T-helper 1 cell (primary cell): ENCODE measurements around the gene SHLD2.
"Not testable (repeated sequence)": the region's sequence is repeated elsewhere in the genome, so short reads cannot be mapped to it uniquely, and the experiment has no call there.

Experiments
- DNase-seq, 5 donors: peaks; one replicate each; pipeline ENCODE4 v3.0.0-alpha.2; 2012 to 2020
- total RNA-seq, 4 donors: gene quantifications; one replicate each; lab custom pipeline; 2026; lab: John Stamatoyannopoulos, UW

Gene SHLD2
- total RNA-seq: 31.3 to 51.0 (median 40.9) reads per million in 4 donors

DNA sequence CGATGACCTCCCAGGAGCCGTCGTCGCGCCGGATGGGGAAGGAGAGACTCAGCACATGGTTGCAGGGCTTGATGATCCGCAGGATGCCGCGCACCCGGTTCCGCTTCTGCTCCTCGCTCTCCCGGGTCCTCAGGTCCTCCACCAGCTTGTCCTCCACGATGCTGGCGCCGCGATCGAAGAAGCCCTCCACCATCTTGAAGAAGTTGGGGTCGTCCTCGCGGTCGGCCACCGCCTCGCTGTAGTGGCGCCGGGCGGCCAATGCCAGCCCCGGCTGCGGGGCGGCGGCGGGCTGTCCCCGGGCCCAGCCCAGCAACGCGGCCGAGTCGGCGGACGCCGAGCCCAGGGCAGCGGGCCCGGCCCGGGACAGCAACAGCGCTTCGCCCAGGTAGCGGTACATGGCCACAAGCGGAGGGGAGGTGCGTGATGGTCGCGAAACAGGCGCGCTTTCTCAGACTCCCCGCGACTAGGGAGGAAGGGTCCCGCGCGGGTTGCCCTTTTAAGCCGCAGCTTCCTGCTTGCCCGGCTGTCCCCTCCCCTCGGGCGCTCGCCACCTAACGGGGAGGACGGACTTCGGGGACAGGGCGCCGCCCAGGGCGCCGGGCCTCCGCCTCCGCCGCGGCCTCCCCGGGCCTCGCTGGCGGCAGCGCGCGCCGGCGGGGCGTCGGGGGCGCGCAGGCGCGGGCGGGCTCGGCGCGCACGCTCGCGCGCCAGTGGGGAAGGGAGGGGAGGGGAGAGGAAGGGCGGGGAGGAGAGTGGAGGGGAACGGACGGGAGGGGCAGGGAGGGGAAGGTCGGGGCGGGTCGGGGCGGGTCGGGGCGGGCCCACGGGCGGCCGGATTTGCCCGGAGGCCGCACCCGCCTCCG lies at the start of gene SHLD2, which contains the start of gene GLUD1:
TSS of gene SHLD2 (plus strand) at position 834 of the 863 bp plus-strand sequence. CDS start 56,149 bp downstream, outside the sequence.
TSS of gene GLUD1 (minus strand) at position 471 of the 863 bp plus-strand sequence. CDS start at position 397, 74 bp downstream.
- DNase-seq: peak; percentile 78 to 96 (median 80)

- DNase-seq: no peak
These were observed 49.5 kb upstream of the SHLD2 start for GRCh38 chr10:87045434-87045938.

- no peak for DNase-seq
These were observed 41.9 kb upstream of the SHLD2 start for GRCh38 chr10:87053111-87053510.

DNA sequence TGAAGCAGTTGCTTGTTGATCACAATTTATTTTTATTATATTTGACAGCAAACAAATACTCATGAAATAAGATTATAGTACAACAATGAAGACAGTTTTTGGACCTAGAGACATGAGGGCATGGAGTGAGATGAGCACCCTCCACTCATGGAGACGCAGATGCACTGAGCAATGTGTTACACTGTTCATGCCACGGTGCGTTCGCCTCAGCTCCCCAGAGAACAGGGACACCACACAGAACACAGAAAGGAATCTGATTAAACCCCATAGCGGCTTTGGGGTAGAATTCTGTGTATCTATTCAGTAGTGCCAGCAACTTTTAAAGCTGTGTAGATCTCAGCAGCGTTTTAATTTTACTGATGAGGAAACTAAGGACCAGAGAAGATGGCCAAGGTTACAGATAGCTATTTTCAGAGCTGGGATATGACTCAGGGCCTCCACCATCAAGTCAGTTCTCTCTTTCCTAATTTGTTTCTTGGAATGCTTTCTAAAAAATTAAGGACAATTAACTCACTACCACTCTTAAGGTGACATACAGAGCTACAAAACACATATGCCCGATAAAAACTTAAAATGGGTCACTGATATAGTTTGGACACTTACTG lies 41.3 kb upstream of the SHLD2 start:
- no peak for DNase-seq

DNA sequence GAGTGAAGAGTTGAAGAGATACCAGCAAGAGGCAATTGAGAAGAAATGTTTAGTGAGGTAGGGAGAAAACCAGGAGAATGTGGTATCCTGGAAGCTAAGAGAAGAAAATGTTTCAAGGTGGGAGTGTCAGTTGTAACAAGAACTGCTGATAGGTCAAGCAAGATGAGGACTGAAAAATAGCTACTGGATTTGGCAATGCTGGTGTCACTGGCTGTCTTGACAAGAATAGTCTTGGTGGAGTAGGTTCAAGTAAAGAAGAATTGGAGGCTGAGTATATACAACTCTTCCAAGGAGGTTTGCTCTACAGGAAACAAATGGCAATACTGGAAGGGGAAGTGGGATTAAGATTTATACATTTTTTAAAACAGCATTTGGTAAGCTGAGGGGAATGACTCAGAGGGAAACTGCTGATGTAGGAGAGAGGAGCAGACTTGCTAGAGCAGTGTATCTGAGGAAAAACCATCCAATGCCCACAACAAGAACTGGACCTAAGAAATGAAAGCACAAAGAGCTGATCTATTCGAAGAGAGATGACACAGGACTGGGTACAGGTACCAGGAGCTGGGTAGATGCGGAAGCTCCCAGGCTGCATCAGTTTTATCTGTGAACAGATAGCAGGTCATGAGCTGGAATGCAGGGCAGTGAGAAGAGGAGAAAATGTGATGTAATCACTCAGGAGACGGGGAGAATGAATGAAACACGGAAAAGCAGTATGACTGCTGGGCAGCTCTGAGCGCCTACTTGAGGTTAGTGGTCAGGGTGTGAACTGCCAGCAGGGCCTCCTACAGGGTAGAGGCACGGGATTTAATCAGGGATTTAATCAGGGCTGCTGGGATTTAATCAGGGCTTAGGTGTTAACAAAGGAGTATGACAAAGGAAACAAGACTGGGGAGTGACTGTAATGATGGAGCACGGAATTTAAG lies 40.4 kb upstream of the SHLD2 start:
- peak in 1 of 5 donors; percentile 17 for DNase-seq

DNA sequence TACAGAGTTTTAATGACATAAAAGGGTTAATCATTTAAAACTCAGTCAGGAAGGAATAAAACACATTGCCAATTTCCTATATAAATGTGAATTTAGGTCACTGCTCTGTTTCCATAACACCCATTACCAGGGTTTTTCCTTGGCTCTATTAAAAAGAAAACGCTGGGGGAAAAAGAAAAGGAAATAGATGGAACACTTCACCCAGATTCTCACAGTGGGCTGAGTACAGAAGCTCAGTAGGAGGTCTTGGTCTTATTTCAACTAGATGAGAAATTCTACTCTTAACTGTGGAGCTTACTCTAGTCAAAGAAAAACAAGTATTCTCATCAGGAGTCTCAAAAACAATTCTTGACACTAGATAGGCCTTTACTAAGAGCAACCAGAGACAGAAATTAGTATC lies 36.8 kb upstream of the SHLD2 start:
- no peak for DNase-seq

GRCh38 chr10:87059401-87059800 lies 35.6 kb upstream of the SHLD2 start:
- no peak for DNase-seq

DNA sequence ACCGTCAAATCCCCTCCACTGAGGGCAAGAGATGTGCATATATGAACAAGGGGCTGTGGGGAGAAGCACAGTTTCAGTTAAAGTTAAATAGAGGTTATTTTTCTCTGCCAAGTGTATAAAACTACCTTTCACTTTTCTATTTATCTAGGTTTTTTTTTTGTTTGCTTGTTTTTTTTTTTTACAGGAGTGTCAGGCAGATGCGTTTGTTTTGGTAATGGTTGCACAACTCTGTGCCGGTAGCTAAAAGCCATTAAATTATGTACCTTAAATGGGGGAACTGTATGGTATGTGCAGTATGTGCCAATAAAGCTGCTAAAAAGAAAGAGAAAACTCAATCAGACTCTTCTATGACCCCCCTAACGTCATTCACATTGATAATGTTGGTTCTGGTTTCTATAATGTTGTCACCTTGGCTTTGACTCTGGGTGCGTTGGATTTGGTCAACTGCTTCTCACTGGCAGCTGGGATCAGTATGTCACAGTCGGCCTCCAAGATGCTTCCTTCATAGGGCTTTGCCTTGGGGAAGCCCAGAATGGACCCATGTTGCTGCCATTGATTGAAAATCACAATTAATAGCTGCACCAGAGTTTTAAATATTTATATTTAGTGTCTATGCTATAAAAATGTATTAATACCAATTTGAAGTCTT lies 34.6 kb upstream of the SHLD2 start:
- no peak for DNase-seq

DNA sequence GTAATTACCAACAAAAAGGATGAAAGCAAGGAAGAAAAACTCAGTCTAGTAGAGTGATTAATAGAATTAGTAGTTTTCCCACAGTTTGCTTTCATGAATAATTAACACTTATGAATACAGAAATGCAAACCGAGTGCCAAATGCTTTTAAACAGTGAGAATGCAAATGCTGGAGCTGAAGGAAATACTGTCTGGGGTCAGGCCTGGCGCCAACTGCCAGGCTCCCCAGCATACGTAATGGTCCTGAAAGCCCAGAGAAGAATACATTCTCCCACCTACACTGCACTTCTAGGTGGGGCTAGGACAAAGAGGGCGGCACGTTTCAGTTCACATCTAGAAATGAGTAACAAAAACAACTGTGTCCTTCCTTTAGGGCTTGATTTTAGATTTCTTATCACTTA lies 30.4 kb upstream of the SHLD2 start:
- no peak for DNase-seq

DNA sequence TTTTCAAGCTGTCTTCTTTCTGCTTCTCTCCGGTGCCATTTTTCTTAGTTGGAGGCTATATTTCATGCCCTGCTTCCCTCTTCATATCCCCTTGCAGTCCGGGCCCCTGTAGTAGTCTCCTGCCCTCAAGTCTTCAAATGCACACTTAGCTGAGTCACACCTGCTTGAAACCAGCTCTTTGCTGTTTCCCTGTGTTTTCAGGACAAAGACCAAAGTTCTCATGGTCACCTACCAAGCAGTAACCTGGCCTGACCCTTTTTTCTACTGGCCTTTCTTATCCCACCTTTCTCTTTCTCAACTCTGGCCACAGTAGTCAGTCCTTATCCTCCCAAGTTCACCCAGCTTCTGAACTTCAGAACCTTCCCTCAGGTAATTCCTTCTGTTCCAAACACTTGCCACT lies 28.8 kb upstream of the SHLD2 start:
- no peak for DNase-seq

DNA sequence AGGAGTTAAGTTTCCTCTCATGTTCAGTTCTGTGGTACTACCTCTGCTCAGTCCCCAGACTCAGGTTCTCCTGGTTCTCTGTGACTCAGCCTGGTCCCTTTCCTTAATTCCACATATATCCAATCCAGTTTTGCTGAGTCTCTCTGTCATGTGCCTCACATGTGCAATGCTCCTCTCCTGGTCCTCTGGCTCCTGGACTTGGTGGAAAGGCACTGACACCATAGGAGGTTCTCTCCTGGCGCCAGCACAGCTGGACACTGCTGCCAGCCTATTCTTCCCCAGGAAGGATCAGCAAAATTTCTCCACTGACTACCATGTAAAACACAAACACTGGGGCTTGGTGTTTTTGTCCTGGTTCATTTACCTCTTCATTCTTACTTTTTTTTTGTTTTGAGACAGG lies 28.1 kb upstream of the SHLD2 start:
- no peak for DNase-seq

DNA sequence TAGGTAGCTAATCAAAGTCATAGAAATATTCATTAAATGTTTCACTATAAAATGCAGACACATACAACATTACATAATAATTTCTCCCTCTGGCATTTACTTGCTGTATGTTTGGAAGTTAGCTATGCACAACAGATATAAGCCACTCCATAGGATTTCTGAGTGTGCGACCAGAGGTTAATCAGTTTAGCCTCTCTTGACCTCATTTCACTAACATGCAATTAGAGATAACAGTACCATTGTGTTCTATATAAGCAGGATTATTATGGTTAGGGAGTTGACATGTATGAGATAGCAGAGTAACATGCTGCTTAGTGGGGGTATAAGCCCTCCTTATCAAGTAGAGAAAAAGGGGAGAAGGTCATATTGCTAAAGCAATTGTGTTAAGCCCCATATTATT lies 26.7 kb upstream of the SHLD2 start:
- no peak for DNase-seq

- DNase-seq: no peak
These were observed 22.6 kb upstream of the SHLD2 start for GRCh38 chr10:87072449-87072848.

DNA sequence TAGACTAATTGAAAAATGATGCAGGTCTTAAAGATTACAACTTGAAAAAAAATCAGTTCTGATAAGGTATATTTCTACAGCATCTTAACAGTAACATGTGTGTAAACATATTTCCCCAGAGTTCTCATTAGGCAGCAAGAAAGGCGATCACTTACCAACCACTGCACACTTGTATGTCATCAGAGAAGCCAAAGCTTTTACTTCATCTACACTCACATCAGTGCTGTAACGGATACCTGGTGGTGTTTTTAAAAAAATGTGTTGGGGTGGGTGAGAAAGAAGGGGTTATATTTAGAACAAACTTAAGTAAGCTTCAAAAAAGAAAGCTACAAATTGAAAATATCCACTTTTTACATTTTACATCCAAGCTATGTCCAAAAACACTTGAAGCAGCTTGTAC lies 18.6 kb upstream of the SHLD2 start:
- DNase-seq: not testable (repeated sequence)

DNA sequence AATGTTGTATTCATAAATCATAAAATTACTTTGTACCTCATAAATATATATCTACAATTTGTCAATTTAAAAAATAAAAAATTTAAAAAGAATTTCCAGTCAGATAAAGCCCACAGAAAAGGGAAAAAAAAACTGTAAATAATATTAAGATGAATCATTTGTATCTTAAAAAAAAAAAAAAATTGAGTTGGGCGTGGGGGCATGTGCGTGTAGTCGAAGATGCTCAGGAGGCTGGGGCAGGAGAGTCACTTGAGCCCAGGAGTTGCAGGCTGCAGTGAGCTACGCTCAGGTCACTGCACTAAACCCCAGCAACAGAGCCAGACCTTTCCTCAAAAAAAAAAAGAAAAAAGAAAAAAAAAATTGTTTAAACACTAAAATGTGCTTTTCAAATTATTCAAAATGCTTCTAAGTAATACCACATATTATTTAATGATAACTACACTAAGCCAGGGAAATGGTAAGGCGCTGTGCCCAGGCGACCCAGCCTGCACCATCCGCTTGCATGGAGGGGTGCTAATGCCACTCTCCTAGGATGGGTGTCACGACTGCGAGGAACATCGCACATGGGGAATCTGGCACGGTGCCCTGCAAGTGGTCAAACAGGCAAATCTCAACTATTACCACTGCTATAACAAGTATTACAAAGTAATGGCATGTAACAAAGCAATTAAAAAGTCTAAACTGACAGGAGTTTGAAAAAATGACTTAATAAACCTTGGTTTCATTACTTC lies 15.7 kb upstream of the SHLD2 start:
- DNase-seq: no peak

DNA sequence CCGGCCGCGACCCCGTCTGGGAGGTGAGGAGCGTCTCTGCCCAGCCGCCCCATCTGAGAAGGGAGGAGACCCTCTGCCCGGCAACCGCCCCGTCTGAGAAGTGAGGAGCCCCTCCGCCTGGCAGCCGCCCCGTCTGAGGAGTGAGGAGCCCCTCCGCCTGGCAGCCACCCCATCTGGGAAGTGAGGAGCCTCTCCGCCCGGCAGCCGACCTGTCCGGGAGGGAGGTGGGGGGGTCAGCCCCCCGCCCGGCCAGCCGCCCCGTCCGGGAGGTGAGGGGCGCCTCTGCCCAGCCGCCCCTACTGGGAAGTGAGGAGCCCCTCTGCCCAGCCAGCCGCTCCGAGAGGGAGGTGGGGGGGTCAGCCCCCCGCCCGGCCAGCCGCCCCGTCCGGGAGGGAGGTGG lies 14.4 kb upstream of the SHLD2 start:
- DNase-seq: not testable (repeated sequence)

DNA sequence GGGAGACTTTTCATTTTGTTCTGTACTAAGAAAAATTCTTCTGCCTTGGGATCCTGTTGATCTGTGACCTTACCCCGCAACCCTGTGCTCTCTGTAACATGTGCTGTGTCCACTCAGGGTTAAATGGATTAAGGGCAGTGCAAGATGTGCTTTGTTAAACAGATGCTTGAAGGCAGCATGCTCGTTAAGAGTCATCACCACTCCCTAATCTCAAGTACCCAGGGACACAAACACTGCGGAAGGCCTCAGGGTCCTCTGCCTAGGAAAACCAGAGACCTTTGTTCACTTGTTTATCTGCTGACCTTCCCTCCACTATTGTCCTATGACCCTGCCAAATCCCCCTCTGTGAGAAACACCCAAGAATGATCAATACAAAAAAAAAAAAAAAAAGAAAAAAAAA lies 13.4 kb upstream of the SHLD2 start:
- DNase-seq: not testable (repeated sequence)

DNA sequence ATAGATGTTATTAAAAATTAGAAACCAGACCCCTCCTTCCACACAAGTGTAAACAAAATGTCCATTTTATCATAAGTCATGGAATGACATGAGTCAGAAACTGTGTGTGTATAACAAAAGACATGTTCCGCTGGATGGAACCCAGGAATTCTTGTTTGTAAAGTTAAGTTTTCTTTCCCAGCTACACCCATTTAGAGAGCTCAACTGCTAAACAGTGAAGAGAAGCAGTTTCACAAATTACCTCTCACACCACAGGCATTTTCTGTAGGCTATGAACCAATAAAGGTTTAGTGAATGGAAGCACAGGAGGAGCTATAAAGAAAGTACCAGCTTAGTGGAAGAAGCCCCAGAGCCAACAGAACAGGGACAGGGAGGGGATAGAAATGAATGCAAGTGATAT lies 12.8 kb upstream of the SHLD2 start:
- not testable (repeated sequence) for DNase-seq

GRCh38 chr10:87083576-87084290 lies 11.3 kb upstream of the SHLD2 start:
- DNase-seq: peak in 4 of 5 donors; percentile 23 to 44 (median 28)

- DNase-seq: peak in 1 of 5 donors; percentile 64
These were observed 10.7 kb upstream of the SHLD2 start for GRCh38 chr10:87084291-87084782.
